Activated CD4-positive, alpha-beta T cell treated with anti-CD3 and anti-CD28 coated beads, Interleukin-2, amount 10 ng/mL, durations not matched to agents 24 days and 14 days (primary cell): ENCODE results near the gene LDLRAD4. TPM values are rescaled to one million over a fixed set of nuclear protein-coding genes. Genes with fewer than 3 reads are reported as not detected.
A peak's percentile ranks its signal among the peaks of the same experiment; 100 is the strongest.

Experiments
- DNase-seq: peaks from one replicate; pipeline ENCODE4 v3.0.0; 2022
- H3K27ac Mint-ChIP-seq: one replicate; pipeline ENCODE4 v1.8.0; 2022; ENCODE audit warnings: mild to moderate bottlenecking, mixed read lengths
- H3K27me3 Mint-ChIP-seq: one replicate; pipeline ENCODE4 v1.8.0; 2022; ENCODE audit warnings: mixed read lengths
- H3K36me3 Mint-ChIP-seq: one replicate; pipeline ENCODE4 v1.8.0; 2022; ENCODE audit warnings: low read depth, mild to moderate bottlenecking, mixed read lengths
- H3K4me1 Mint-ChIP-seq: one replicate; pipeline ENCODE4 v1.8.0; 2021; ENCODE audit warnings: mixed read lengths
- H3K4me3 Mint-ChIP-seq: one replicate; pipeline ENCODE4 v1.8.0; 2022; ENCODE audit warnings: mild to moderate bottlenecking, moderate library complexity, mixed read lengths
- H3K9me3 Mint-ChIP-seq: one replicate; pipeline ENCODE4 v1.8.0; 2021; ENCODE audit warnings: mixed read lengths
- intact Hi-C: fragments of 100-400 bp; cut with micrococcal nuclease; formaldehyde crosslinking; loops from one replicate; pipeline ENCODE4 v1.15.1; 2023
- total RNA-seq: library from RNA; stranded (reverse); gene quantifications from 2 replicates; pipeline ENCODE4 v1.2.3, GENCODE V29; 2022

Gene LDLRAD4
- total RNA-seq, 1 donor from 2014 or later: 36.5 TPM

DNA sequence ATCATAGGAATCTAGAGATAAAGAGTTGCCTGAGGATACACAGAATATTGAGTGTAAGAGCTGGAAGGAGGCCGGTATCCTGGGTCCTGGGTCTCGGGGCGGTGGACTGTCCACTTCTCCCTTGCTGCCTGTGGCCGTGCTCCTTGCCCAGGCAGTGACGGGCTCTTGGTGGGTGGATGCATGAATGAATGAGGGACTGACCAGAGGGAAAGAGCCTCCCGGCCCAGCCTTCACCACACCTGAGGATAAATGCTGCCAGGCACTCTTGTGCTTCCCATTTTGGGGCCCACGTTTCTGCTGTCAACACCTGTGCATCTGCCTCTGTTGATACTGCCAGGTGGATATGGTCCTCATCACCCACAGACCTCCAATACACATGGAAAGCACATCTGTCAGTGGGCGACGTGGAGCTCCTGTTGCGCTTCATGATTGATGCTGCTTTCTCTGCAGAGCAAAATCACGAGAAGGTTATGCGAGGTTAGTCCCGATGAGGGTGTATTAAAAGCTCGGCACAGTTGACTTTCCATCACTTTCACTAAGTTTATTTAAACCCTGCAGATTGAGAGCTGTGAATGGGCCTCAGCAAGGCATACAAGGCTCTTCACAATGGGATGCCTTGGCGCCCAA, 211.4 kb downstream of the LDLRAD4 start:
- no peaks in the 10 kb centered on the region for H3K9me3 Mint-ChIP-seq
- no peak overlapping the region for H3K27ac Mint-ChIP-seq
- H3K36me3 Mint-ChIP-seq: no peaks in the 10 kb centered on the region
- H3K4me1 Mint-ChIP-seq: peaks cover 35% of the 10 kb centered on the region
- intact Hi-C loops: no loop called here
- H3K27me3 Mint-ChIP-seq: no peaks in the 10 kb centered on the region
- DNase-seq: no peak
- no peak overlapping the region for H3K4me3 Mint-ChIP-seq

DNA sequence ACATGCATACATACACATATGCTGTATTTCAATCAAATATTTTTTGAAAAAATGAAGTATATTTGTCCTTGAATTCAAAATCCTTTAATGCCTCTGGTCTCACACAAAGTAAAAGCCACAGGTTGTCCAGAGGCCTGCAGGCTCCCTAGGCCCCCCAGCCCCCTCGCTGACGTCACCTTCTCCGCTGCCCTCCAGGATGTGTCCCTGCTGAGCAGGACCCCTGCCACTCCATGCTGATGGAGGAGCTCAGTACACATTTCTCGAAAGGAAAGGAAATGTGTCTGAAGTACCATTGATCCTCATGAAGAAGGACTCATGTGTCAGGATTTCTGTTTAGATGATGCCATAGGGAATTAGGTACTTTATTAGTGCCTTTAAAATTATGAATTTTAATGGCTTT, 212.1 kb downstream of the LDLRAD4 start:
- Mint-ChIP-seq H3K36me3 (no peaks in the 10 kb centered on the region), H3K9me3 (no peaks in the 10 kb centered on the region), H3K27me3 (no peaks in the 10 kb centered on the region), H3K4me1 (peaks cover 33% of the 10 kb centered on the region), H3K27ac (no peak overlapping the region), H3K4me3 (no peak overlapping the region)
- no peak for DNase-seq
- intact Hi-C loops: no loop called here

DNA sequence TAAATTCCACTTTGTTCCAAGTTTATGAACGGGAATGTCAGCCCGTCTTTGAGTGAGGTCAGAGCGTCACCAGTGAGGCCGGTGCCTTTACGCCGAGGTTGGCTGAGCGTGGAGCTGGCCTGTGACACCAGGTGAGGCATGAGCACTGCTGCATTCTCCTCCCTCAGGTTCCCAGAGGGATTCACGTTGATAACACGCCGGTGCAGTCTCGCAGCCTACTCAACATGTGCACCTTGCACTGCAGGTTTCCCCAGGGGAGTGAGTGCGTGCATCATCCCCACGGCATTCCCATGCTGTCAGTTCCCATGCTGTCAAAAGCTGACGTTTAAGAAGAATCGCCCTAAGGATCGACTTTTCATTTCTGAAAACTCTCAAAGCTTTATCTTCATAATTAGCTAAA, 213.3 kb downstream of the LDLRAD4 start:
- Mint-ChIP-seq H3K27me3 (no peaks in the 10 kb centered on the region), H3K36me3 (no peaks in the 10 kb centered on the region), H3K9me3 (no peaks in the 10 kb centered on the region), H3K27ac (no peak overlapping the region), H3K4me1 (peaks cover 35% of the 10 kb centered on the region), H3K4me3 (no peak overlapping the region)
- DNase-seq: no peak
- intact Hi-C loops: no loop called here

DNA sequence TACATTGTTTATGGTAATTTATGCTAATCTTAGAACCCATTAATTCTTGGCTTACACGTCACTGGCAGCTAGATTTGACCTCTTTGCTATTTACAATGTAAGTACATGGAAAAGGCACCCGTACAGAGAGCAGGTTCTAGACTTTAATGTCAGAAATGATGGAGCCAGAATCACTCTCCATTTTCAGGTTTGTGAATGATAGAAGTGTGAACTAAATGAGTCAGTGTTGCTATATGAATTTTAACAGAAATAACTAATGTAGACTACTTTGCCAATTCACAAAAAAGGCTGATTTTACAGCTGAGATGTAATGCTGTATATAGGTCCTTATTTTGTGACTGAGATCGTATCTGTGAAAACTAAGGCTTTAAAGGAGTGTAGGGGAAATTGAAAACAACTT, 214.6 kb downstream of the LDLRAD4 start:
- no peak for DNase-seq
- Mint-ChIP-seq H3K27me3 (no peaks in the 10 kb centered on the region), H3K9me3 (no peaks in the 10 kb centered on the region), H3K36me3 (no peaks in the 10 kb centered on the region), H3K4me3 (no peak overlapping the region), H3K27ac (peak overlapping the region; percentile 35), H3K4me1 (peaks cover 44% of the 10 kb centered on the region)
- intact Hi-C loops: loop anchor here (1.0 kb wide), 1 partner anchor 215 kb away; the partner anchor contains the start of gene LDLRAD4

DNA sequence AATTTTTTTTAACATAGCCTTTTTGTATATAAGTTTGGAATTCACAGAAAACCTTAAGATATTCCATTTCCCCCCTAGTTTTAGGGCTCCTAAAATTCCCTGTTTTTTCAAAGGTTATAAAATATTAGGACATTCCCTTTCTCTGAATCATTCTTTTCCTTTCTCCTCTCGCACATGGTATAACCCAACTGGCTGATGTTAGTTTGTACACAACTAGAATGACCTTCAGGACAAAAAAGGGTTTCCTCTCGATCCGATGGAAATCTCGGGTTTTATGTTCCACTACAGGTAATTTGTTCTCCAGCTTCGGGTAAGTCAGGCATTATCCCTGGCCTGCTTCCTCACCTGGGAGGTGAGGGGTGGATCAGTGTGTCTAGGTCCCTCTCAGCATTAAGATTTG, 215.1 kb downstream of the LDLRAD4 start:
- Mint-ChIP-seq H3K4me3 (no peak overlapping the region), H3K27ac (peak overlapping the region; percentile 22), H3K27me3 (no peaks in the 10 kb centered on the region), H3K9me3 (no peaks in the 10 kb centered on the region), H3K36me3 (no peaks in the 10 kb centered on the region), H3K4me1 (peaks cover 44% of the 10 kb centered on the region)
- DNase-seq: no peak
- intact Hi-C loops: loop anchor here (1.0 kb wide), 1 partner anchor 215 kb away; the partner anchor contains the start of gene LDLRAD4

DNA sequence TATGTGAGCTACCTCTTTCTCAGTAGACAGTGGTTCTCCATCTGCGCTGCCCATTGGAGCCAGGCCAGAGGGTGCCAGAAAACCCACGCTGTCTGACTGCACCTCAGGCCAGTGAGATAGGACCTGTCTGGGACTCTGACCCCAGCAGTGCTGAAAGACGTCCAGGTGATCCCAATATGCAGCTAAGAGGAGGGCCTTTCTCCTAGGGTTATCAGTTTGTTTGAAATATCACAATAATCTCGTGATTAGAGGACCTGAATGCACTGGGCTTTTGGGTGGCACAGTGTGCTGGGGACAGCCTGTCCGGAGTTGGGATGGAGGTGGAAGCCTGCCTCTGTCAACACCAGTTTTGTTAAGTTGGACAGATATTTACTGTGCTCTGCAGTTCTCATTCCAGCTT, 216.3 kb downstream of the LDLRAD4 start:
- Mint-ChIP-seq H3K27me3 (no peaks in the 10 kb centered on the region), H3K36me3 (no peaks in the 10 kb centered on the region), H3K4me3 (no peak overlapping the region), H3K27ac (no peak overlapping the region), H3K4me1 (peaks cover 52% of the 10 kb centered on the region), H3K9me3 (no peaks in the 10 kb centered on the region)
- DNase-seq: no peak
- intact Hi-C loops: loop anchor here (5.0 kb wide), 1 partner anchor 177 kb away; no protein-coding TSS in a partner anchor

DNA sequence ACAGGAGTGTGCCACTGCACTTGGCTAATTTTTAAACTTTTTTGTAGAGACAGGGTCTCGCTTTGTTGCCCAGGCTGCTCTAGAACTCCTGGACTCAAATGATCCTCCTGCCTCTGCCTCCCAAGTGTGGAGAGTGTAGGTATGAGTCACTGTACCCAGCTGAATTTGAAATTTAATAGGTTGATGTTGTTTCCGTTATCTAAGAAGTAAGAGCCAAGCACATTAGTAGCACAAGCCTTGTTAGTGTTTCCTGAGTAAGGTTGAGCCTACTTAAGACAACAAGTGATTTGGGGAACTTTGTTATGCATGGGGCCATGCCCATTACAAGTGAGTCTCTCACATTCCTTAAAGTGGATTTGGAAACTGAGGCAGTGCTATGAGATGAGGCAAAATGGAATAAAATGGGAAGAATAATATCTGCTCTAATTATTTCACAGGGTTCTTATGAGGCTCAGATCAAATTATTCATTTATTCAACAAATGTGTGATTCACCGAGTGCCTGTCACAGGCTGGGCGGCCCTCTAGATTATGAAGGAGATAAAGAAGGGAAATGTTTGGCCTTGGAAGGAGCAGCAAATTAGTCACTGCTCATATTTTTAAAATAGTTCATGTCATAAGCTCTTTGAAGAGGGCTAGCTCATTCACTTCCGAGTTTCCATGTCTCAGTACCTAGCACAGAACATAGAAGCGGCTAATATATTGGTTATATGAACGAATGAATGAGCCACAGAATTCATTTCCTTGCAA, 217.2 kb downstream of the LDLRAD4 start:
- H3K27me3 Mint-ChIP-seq: no peaks in the 10 kb centered on the region
- intact Hi-C loops: loop anchor here (5.0 kb wide), 1 partner anchor 177 kb away; no protein-coding TSS in a partner anchor
- no peaks in the 10 kb centered on the region for H3K36me3 Mint-ChIP-seq
- no peak overlapping the region for H3K4me3 Mint-ChIP-seq
- no peak for DNase-seq
- H3K9me3 Mint-ChIP-seq: no peaks in the 10 kb centered on the region
- H3K27ac Mint-ChIP-seq: peak overlapping the region; percentile 4
- H3K4me1 Mint-ChIP-seq: peaks cover 58% of the 10 kb centered on the region

DNA sequence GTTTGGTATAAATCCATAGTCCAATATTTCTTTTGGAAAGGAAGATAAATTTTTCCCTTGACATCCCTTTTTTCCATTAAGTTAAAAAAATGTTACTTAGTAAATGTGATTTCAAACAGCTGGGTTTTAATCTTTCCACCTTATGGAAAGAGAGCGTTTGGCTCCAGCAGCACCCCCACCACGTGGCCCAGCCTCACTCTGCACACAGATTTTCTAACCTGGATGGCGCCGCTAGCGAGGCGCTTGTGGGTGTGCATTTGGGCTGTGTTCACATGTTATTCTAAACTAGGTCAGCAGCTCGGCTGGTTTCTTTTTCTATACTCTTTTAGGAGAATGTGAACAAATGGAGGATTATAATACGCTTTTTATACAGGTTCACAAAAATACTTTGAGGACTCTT, 218.0 kb downstream of the LDLRAD4 start:
- intact Hi-C loops: loop anchor here (5.0 kb wide), 1 partner anchor 176 kb away; no protein-coding TSS in a partner anchor
- Mint-ChIP-seq H3K36me3 (no peaks in the 10 kb centered on the region), H3K27ac (peak overlapping the region; percentile 89), H3K4me1 (peaks cover 63% of the 10 kb centered on the region), H3K27me3 (no peaks in the 10 kb centered on the region), H3K9me3 (no peaks in the 10 kb centered on the region), H3K4me3 (peak overlapping the region; percentile 35)
- DNase-seq: peak; percentile 73

DNA sequence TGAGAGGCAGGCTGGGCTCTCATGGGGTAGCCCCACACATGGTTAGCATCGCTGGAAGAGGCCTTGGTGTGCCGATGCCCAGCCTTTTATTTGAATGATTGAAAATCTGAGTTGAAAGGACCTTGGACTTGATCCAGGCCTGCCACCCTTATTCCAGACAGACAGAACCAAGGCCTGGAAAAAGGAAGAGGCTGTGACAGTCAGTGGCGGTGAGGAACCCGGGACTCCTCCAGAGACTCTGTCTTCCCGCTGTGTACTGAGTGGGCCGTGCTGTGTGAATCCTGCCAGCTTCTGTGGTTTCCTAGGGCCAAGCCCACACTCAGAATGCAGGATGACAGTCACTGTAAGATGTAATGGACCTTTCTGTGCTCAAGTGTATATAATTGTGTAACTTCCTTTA, 218.5 kb downstream of the LDLRAD4 start:
- intact Hi-C loops: loop anchor here (5.0 kb wide), 1 partner anchor 175 kb away; no protein-coding TSS in a partner anchor
- Mint-ChIP-seq H3K36me3 (no peaks in the 10 kb centered on the region), H3K27me3 (no peaks in the 10 kb centered on the region), H3K9me3 (no peaks in the 10 kb centered on the region), H3K4me1 (peaks cover 63% of the 10 kb centered on the region), H3K4me3 (peak overlapping the region; percentile 70), H3K27ac (peak overlapping the region; percentile 89)
- DNase-seq: peak; percentile 66

DNA sequence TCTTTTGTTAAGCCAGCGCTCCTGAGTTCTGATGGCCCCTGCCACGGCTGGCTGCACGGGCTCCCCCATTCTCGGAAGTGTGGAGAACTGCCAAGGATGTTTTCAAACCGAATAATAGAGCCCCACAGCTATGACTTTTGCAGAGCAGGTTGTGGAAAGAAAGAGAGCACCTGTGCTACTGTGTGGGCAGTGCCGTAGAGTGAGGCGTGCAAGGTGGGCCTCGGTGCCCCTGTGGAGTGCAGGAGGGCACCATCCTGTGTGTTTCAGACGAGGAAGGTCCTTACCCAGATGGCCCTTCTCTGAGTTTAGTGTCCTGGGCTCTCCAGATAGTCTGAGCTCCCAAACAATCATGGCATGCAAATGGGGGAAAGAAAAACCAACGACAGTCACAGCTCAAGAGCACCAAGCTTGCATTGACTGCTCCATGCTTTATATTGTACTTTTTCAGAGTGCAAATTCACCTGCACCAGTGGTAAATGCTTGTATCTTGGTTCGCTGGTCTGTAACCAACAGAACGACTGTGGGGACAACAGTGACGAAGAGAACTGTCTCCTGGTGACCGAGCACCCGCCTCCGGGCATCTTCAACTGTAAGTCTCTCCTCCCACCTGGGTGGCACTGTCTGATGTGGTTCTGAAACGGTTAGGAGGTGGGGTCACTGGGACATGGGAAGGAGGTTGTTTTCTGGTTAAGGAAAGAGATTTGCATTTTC, 219.4 kb downstream of the LDLRAD4 start:
- intact Hi-C loops: loop anchor here (1.0 to 5.0 kb wide), 7 partner anchors 56 to 599 kb away; no protein-coding TSS in a partner anchor
- Mint-ChIP-seq H3K4me1 (peaks cover 63% of the 10 kb centered on the region), H3K9me3 (no peaks in the 10 kb centered on the region), H3K27me3 (no peaks in the 10 kb centered on the region), H3K4me3 (peak overlapping the region; percentile 70), H3K27ac (peak overlapping the region; percentile 89), H3K36me3 (no peaks in the 10 kb centered on the region)
- DNase-seq: peak; percentile 88

DNA sequence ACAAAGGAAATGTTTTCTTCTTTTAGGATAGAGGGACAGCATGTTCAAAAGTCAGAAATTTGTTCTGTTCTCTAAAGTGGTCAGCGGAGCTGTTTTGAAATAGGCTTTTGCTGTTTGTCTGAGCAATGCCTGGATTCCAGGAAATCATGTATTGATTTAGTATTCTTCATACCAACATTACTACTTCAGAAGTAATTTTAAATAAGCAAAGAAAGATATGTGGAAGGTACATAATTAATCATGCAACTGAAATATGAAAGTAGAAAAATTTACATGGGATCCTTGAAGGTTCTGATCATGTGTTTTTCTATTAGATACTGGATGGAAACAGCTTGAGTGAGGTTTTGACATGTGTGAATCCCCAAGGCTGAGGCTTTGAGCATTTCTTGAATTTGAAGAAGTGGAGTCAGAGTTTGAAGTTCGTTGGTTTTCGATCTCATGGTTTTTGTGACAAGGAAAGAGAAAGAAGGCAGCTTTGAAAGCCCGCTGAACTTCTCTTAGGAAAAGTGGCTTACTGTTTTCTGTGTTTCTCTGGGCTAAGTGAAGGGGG, 220.0 kb downstream of the LDLRAD4 start:
- Mint-ChIP-seq H3K27me3 (no peaks in the 10 kb centered on the region), H3K27ac (peak overlapping the region; percentile 89), H3K4me1 (peaks cover 64% of the 10 kb centered on the region), H3K36me3 (no peaks in the 10 kb centered on the region), H3K4me3 (peak overlapping the region; percentile 70), H3K9me3 (no peaks in the 10 kb centered on the region)
- peak; percentile 72 for DNase-seq
- intact Hi-C loops: loop anchor here (1.0 to 5.0 kb wide), 7 partner anchors 56 to 599 kb away; no protein-coding TSS in a partner anchor

DNA sequence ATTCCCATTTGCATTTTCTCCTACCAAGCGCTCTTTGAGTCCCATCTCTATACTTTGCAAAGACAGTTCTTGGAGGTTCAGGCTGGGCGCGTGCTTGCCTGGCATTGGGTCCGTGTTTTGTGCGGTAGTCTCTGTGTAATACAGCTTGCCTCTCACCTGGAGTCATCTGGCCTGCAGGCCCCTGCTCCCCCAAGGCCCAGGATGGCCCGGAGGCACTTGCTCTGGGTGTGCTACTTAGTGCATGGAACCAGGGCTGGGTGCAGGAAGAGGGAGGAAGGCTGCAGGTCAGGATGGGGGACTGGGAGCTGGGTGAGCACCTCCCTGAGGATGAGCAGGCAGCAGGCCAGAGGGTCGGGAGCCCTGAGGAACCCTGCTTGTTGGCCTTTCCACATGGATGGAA, 220.9 kb downstream of the LDLRAD4 start:
- Mint-ChIP-seq H3K4me1 (peaks cover 64% of the 10 kb centered on the region), H3K27ac (peak overlapping the region; percentile 89), H3K9me3 (no peaks in the 10 kb centered on the region)

More for the DNA sequence above, 220.9 kb downstream of the LDLRAD4 start:
- no peaks in the 10 kb centered on the region for H3K36me3 Mint-ChIP-seq
- intact Hi-C loops: loop anchor here (2.0 to 5.0 kb wide), 2 partner anchors 127 to 173 kb away; no protein-coding TSS in a partner anchor
- H3K4me3 Mint-ChIP-seq: peak overlapping the region; percentile 69
- H3K27me3 Mint-ChIP-seq: no peaks in the 10 kb centered on the region
- no peak for DNase-seq
